HG03025 (cell line): ENCODE results near the gene PPFIBP2.

Experiments
- ATAC-seq: cut with Tn5 transposase; IDR thresholded peaks from one replicate; pipeline ENCODE4 v1.9.1; 2021; ENCODE audit warnings: mild to moderate bottlenecking, moderate library complexity; ENCODE audit not compliant: unreplicated experiment, low FRiP score

Gene PPFIBP2

GRCh38 chr11:7513234-7514098 is at the start of gene PPFIBP2:
TSS of gene PPFIBP2 (plus strand) at chr11:7513999. CDS start at chr11:7549476, 35,477 bp downstream.
- ATAC-seq: peak; percentile 63

DNA sequence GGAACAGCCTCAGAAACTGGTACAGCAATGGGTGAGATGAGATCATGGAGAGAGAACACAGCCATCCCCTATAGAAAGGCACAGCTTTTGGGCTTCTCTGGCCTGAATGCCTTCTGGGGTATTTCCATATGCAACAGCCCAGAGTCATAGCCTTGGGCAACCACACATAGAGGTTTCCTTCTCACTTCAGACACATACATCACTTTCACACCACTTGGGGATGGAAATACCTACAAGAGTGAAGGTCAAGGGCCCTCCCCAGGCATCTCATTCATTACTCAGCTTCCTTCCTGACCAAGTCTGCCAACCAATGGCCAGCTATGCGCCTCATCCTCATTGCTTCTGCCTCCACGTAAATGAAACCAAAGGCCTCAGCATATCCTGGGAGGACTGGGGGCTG is 46.1 kb upstream of the PPFIBP2 start:
- no peak for ATAC-seq

- ATAC-seq: no peak
Observed at GRCh38 chr11:7469351-7469865, 44.4 kb upstream of the PPFIBP2 start.

GRCh38 chr11:7471071-7471470 is 42.7 kb upstream of the PPFIBP2 start:
- ATAC-seq: no peak

- ATAC-seq: peak; percentile 59
Observed at GRCh38 chr11:7473717-7474116, 40.1 kb upstream of the PPFIBP2 start.

DNA sequence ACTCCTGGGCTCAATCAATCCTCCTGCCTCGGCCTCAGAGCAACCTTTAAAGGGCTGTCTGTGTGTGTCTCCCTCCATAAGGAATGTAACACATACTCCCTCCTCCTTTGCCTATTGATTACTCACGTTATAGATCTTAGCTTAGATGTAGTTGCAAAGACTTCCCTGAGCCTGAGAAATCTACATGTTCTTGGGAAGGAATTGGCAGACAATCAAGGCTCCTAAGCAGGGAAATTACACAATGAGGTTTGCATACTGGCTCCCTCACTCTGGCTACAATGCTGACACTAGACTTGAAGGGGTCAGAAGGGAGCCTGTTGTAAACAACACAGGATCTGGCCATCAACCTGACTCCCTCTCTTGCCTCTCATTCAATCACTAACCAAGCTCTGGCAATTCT is 33.7 kb upstream of the PPFIBP2 start:
- ATAC-seq: no peak

GRCh38 chr11:7484131-7484530 is 29.7 kb upstream of the PPFIBP2 start:
- no peak for ATAC-seq

DNA sequence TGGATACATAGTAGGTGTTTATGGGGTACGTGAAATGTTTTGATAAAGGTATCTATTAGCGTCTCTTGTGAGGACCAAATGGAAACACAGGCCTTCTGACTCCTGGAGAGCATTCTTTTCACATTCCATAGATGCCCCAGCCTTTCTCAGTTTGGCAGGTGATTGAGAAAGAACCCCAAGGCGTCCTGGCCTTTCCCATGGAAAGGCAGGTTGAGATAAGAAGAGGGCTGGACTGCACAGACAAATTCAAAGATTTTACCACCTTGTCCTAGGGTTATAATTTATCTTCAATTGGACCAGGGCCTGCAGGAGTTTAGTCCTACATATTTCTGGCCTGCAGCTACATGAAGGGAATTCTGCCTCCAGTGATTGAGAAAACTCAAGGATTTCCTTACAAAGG is 29.2 kb upstream of the PPFIBP2 start:
- no peak for ATAC-seq

DNA sequence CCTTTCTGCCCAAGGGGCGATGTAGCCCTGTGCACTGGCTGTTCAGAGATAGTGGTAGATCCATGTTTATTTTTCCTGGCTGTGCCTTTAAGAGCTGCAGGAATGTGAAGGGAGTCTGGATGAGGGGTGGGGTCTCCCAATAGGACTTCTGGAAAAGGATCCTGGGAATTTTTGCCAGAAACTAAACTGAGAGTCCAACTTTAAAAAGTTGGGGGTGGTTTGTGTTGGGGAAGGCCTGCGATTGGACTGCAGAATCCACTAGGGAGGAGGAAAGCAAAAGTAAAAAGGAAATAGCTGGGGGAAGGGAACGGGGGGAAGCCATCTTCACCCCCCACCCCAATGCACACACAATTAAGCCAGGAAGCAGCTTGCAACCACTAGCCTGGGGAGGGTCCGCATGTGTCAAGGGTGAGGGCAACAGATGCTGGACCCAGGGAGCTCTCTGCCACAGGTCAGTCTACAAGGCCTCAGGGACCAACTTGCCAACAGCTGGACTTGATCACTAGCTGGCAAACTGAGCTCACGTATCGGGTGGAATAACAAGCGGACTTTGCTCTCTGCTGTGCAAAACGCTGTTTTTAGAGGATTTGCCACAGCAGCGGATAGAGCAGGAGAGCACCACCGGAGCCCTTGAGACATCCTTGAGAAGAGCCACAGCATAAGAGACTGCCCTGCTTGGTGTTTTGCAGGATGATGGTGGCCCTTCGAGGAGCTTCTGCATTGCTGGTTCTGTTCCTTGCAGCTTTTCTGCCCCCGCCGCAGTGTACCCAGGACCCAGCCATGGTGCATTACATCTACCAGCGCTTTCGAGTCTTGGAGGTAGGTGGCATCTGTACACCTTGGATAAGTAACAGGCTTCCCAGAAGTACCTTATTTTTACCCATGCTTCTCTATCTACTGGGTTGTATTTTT is 28.4 kb upstream of the PPFIBP2 start, which contains the start of gene OLFML1:
Gene OLFML1, plus strand, starts transcription at position 321 of the 912 bp plus-strand sequence. Its CDS starts 370 bp downstream, at position 691.
- no peak for ATAC-seq

- no peak for ATAC-seq
Observed at GRCh38 chr11:7486098-7486780, 27.6 kb upstream of the PPFIBP2 start.

- ATAC-seq: no peak
Observed at GRCh38 chr11:7486781-7487140, 27.0 kb upstream of the PPFIBP2 start.

DNA sequence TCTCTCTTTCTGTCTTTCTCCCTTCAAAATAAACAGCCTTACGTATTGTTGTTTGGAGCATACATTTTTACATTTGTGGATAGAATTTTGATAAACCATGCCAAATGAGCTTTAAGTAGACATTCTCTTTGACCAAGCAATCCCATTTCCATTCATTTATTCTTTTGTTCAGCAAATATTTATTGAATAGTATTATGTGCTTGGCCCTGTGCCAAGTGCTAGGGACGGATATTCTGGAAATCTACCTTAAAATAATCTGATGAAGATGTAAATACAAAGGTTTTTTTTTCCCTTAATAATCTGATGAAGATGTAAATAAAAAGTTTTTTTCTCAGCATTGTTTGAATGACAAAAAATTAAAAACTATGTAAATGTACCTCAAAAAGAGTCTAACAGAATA is 26.4 kb upstream of the PPFIBP2 start:
- no peak for ATAC-seq

DNA sequence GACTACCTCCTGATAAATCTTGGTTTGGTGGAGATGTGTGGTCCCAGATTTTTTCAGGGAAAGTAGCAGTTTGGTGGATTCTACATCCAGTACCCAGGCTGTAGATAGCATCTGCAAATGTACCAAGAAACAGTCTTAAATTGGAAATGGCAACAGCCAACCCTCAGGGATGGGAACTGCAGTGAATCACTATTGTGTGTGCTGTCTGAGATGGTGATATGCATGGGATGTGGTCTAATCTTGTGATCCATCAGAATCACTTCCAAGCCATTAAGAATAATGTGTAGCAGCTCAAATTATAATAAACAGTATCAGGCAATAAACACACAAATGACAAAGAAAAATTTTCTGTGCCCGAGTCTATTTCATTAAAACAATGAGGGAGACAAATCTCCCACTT is 25.1 kb upstream of the PPFIBP2 start:
- no peak for ATAC-seq

GRCh38 chr11:7489376-7489775 is 24.4 kb upstream of the PPFIBP2 start:
- no peak for ATAC-seq

DNA sequence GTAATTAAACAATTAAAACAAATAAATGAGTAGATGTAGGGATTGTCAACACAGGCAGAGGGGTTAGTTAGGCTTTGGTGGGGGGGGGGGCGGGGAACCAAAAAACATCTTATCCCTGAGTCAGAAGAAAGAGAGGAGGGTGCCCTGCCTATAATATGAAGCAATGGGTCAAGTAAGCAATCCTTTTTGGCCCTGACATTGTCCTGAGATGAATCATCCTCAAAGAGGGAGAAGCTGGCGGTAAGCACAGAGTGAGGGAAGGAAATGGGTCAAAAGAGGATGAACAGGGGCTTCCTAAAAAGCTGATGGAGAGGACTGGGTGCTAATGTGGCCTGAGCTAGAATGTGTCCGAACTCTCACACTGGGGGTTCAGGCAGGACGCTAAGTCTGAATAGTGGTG is 23.7 kb upstream of the PPFIBP2 start:
- ATAC-seq: no peak

- no peak for ATAC-seq
Observed at GRCh38 chr11:7490535-7490934, 23.3 kb upstream of the PPFIBP2 start.

DNA sequence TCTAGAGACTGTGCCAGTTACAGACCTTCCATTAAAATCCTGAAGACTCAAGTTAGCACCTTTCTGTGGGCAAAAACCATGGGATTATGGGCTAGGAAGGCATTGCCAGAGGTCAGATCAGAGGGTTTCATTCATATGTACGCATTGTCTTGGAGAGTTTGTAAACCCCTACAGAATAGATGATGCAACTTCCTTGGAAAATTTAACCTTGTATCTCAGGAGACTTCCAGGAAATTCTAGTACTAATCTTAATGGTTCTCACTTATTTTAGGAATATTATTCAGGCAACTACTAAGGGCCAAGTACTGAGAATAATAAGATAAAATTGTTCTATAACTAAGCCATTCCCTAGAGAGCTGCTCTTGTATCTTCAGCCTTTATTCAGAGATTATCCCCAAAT is 21.5 kb upstream of the PPFIBP2 start:
- ATAC-seq: no peak

- ATAC-seq: no peak
Observed at GRCh38 chr11:7493670-7494069, 20.1 kb upstream of the PPFIBP2 start.

GRCh38 chr11:7494086-7494745 is 19.6 kb upstream of the PPFIBP2 start:
- no peak for ATAC-seq
